ENCODE results near the gene MPC1. TPM values are rescaled to one million over a fixed set of nuclear protein-coding genes. Genes with fewer than 3 reads are reported as not detected.

Gene MPC1
- total RNA-seq, 2 experiments from 2014 or later = 17.4 to 19.3 TPM

- no peak overlapping the region for H3K4me3 Mint-ChIP-seq
- no peaks in the 10 kb centered on the region for H3K9me3 ChIP-seq (ENCODE audit: control insufficient read depth in 1 of 2, insufficient read depth in 1 of 2, low read length in 2 of 2)
- peaks cover 14% of the 10 kb centered on the region for H3K9me3 Mint-ChIP-seq
- ChIA-PET POLR2A (no interaction called here), CTCF (no interaction called here)
- peaks cover 21% of the 10 kb centered on the region for H3K27me3 Mint-ChIP-seq
- H3K36me3 ChIP-seq (ENCODE audit: insufficient read depth, low read length) = no peaks in the 10 kb centered on the region
- H3K4me1 ChIP-seq (ENCODE audit: insufficient read depth, low read length) = no peaks in the 10 kb centered on the region
- DNase-seq = no peak
- no peaks in the 10 kb centered on the region for H3K36me3 Mint-ChIP-seq (ENCODE audit: low read depth)
- no peak for ATAC-seq (ENCODE audit: poor library complexity)
- H3K27me3 ChIP-seq (ENCODE audit: control insufficient read depth in 1 of 2, insufficient read depth in 2 of 2, low read length in 2 of 2) = peaks cover 0 to 3% of the 10 kb centered on the region in 2 experiments
- no peak overlapping the region for H3K4me3 ChIP-seq (ENCODE audit: low read length)
- no peak overlapping the region for H3K27ac ChIP-seq (ENCODE audit: low read depth in 1 of 2, low read length in 2 of 2)
- no peak for TF ChIP-seq CTCF (IDR thresholded peaks at IDR 0.05)
- H3K27ac Mint-ChIP-seq = no peak overlapping the region
- H3K4me1 Mint-ChIP-seq (ENCODE audit: low read depth) = no peaks in the 10 kb centered on the region
- intact Hi-C loops (cut with DNase I, micrococcal nuclease) = no loop called here
Measured at GRCh38 chr6:166354965-166355364, 27.8 kb downstream of the MPC1 start.

- peaks cover 20% of the 10 kb centered on the region for H3K9me3 Mint-ChIP-seq
- ChIA-PET CTCF (no interaction called here), POLR2A (no interaction called here)
- intact Hi-C loops (cut with DNase I, micrococcal nuclease) = no loop called here
- H3K27me3 Mint-ChIP-seq = peaks cover 21% of the 10 kb centered on the region
- H3K36me3 Mint-ChIP-seq (ENCODE audit: low read depth) = no peaks in the 10 kb centered on the region
- H3K27ac Mint-ChIP-seq = no peak overlapping the region
- TF ChIP-seq CTCF (IDR thresholded peaks at IDR 0.05) = no peak
- H3K4me3 Mint-ChIP-seq = no peak overlapping the region
- Histone ChIP-seq H3K9me3 (ENCODE audit: control insufficient read depth in 1 of 2, insufficient read depth in 1 of 2, low read length in 2 of 2) (no peaks in the 10 kb centered on the region), H3K36me3 (ENCODE audit: insufficient read depth, low read length) (no peaks in the 10 kb centered on the region), H3K27me3 (ENCODE audit: control insufficient read depth in 1 of 2, insufficient read depth in 2 of 2, low read length in 2 of 2) (peaks cover 0 to 3% of the 10 kb centered on the region in 2 experiments), H3K27ac (ENCODE audit: low read depth in 1 of 2, low read length in 2 of 2) (no peak overlapping the region), H3K4me1 (ENCODE audit: insufficient read depth, low read length) (no peaks in the 10 kb centered on the region), H3K4me3 (ENCODE audit: low read length) (no peak overlapping the region)
- no peak for DNase-seq
- H3K4me1 Mint-ChIP-seq (ENCODE audit: low read depth) = no peaks in the 10 kb centered on the region
- ATAC-seq (ENCODE audit: poor library complexity) = no peak
Measured at GRCh38 chr6:166354143-166354542, 28.6 kb downstream of the MPC1 start.

- H3K27ac Mint-ChIP-seq = no peak overlapping the region
Measured at GRCh38 chr6:166353507-166353906, 29.2 kb downstream of the MPC1 start.

More at GRCh38 chr6:166353507-166353906, 29.2 kb downstream of the MPC1 start:
- Mint-ChIP-seq H3K4me1 (ENCODE audit: low read depth) (no peaks in the 10 kb centered on the region), H3K36me3 (ENCODE audit: low read depth) (no peaks in the 10 kb centered on the region), H3K9me3 (peaks cover 18% of the 10 kb centered on the region), H3K4me3 (no peak overlapping the region), H3K27me3 (peaks cover 19% of the 10 kb centered on the region)
- Histone ChIP-seq H3K4me1 (ENCODE audit: insufficient read depth, low read length) (no peaks in the 10 kb centered on the region), H3K9me3 (ENCODE audit: control insufficient read depth in 1 of 2, insufficient read depth in 1 of 2, low read length in 2 of 2) (no peaks in the 10 kb centered on the region), H3K4me3 (ENCODE audit: low read length) (no peak overlapping the region), H3K27me3 (ENCODE audit: control insufficient read depth in 1 of 2, insufficient read depth in 2 of 2, low read length in 2 of 2) (peaks cover 0 to 3% of the 10 kb centered on the region in 2 experiments), H3K27ac (ENCODE audit: low read depth in 1 of 2, low read length in 2 of 2) (no peak overlapping the region), H3K36me3 (ENCODE audit: insufficient read depth, low read length) (no peaks in the 10 kb centered on the region)
- ATAC-seq (ENCODE audit: poor library complexity) (no peak), DNase-seq (no peak)
- CTCF ChIA-PET = no interaction called here
- no peak for TF ChIP-seq CTCF (IDR thresholded peaks at IDR 0.05)
- intact Hi-C loops (cut with DNase I, micrococcal nuclease) = no loop called here
- POLR2A ChIA-PET = no interaction called here

Data from CD4-positive, alpha-beta T cell (primary cell).